SK-N-SH treated with all-trans-retinoic acid at 6 μM for 48 hours (cell line): ENCODE results near the gene DOCK1.

Experiments
- ATAC-seq: fragments of 200-7000 bp; cut with Tn5 transposase; 3 replicates; pipeline ENCODE4 v1.9.1; 2020; ENCODE audit warnings: mild to moderate bottlenecking, moderate library complexity
- ARNTL ChIP-seq: fragments of 450-650 bp; formaldehyde crosslinking; IDR thresholded peaks from 2 replicates; pipeline ENCODE4 v1.5.0; 2020; ENCODE audit warnings: low read depth, mild to moderate bottlenecking, moderate library complexity, borderline replicate concordance
- BACH2 ChIP-seq: fragments of 250-450 bp; sonication (Bioruptor Pico); IDR thresholded peaks from 2 replicates; pipeline ENCODE4 v1.9.0; 2021; ENCODE audit warnings: mild to moderate bottlenecking, borderline replicate concordance
- CSDC2 ChIP-seq: fragments of 250-450 bp; sonication (Bioruptor Pico); IDR thresholded peaks from 2 replicates; pipeline ENCODE4 v1.5.0; 2020; ENCODE audit warnings: mild to moderate bottlenecking, moderate library complexity
- GLIS3 ChIP-seq: fragments of 250-450 bp; sonication (Bioruptor Pico); IDR thresholded peaks from 2 replicates; pipeline ENCODE4 v1.5.0; 2020; ENCODE audit warnings: mild to moderate bottlenecking, moderate library complexity
- ISL1 ChIP-seq: fragments of 250-450 bp; sonication (Bioruptor Pico); IDR thresholded peaks from 2 replicates; pipeline ENCODE4 v2.1.2; 2022; ENCODE audit warnings: mild to moderate bottlenecking, moderate library complexity
- OSR1 ChIP-seq: fragments of 250-450 bp; sonication (Bioruptor Pico); IDR thresholded peaks from 2 replicates; pipeline ENCODE4 v1.8.0; 2022; ENCODE audit warnings: moderate library complexity, mild to moderate bottlenecking, inconsistent platforms
- PPARA ChIP-seq: fragments of 250-450 bp; sonication (Bioruptor Pico); IDR thresholded peaks from 2 replicates; pipeline ENCODE4 v1.5.0; 2020; ENCODE audit warnings: mild to moderate bottlenecking, borderline replicate concordance
- SNAI2 ChIP-seq: fragments of 250-450 bp; sonication (Bioruptor Pico); IDR thresholded peaks from 2 replicates; pipeline ENCODE4 v1.5.0; 2020; ENCODE audit warnings: mild to moderate bottlenecking, moderate library complexity
- TCF4 ChIP-seq: fragments of 250-450 bp; sonication (Bioruptor Pico); IDR thresholded peaks from 2 replicates; pipeline ENCODE4 v1.8.0; 2021; ENCODE audit warnings: mild to moderate bottlenecking, moderate library complexity, borderline replicate concordance
- TOX ChIP-seq: fragments of 250-450 bp; sonication (Bioruptor Pico); IDR thresholded peaks from 2 replicates; pipeline ENCODE4 v1.8.0; 2021; ENCODE audit warnings: mild to moderate bottlenecking, moderate library complexity, borderline replicate concordance
- ZC3H10 ChIP-seq: fragments of 250-450 bp; sonication (Bioruptor Pico); IDR thresholded peaks from 2 replicates; pipeline ENCODE4 v1.5.1; 2021; ENCODE audit warnings: mild to moderate bottlenecking, moderate library complexity
- ZFP3 ChIP-seq: fragments of 250-450 bp; sonication (Bioruptor Pico); IDR thresholded peaks from 2 replicates; pipeline ENCODE4 v1.5.0; 2020; ENCODE audit warnings: mild to moderate bottlenecking, moderate library complexity
- ZFP30 ChIP-seq: fragments of 450-650 bp; formaldehyde crosslinking; IDR thresholded peaks from 2 replicates; pipeline ENCODE4 v1.5.0; 2022; ENCODE audit warnings: mild to moderate bottlenecking, moderate library complexity
- ZNF565 ChIP-seq: fragments of 450-650 bp; formaldehyde crosslinking; conservative IDR thresholded peaks from 2 replicates; pipeline ENCODE4 v1.5.0; 2020; ENCODE audit warnings: low read depth, mild to moderate bottlenecking, moderate library complexity
- ZNF8 ChIP-seq: fragments of 450-650 bp; formaldehyde crosslinking; IDR thresholded peaks from 2 replicates; pipeline ENCODE4 v1.5.0; 2020; ENCODE audit warnings: mild to moderate bottlenecking, moderate library complexity
- TF ChIP-seq, protein P1 (sequence below): fragments of 250-450 bp; sonication (Bioruptor Pico); IDR thresholded peaks from 2 replicates; pipeline ENCODE4 v1.8.0; 2021; ENCODE audit warnings: low read depth, mild to moderate bottlenecking, moderate library complexity, borderline replicate concordance
- TF ChIP-seq, protein P2 (sequence below): fragments of 250-450 bp; sonication (Bioruptor Pico); IDR thresholded peaks from 2 replicates; pipeline ENCODE4 v1.5.0; 2020; ENCODE audit warnings: mild to moderate bottlenecking, moderate library complexity
- TF ChIP-seq, protein P3 (sequence below): fragments of 250-450 bp; sonication (Bioruptor Pico); IDR thresholded peaks from 2 replicates; pipeline ENCODE4 v1.8.0; 2020; ENCODE audit warnings: mild to moderate bottlenecking, moderate library complexity, borderline replicate concordance
- TF ChIP-seq, protein P4 (sequence below): fragments of 250-450 bp; sonication (Bioruptor Pico); IDR thresholded peaks from 2 replicates; pipeline ENCODE4 v1.5.1; 2021; ENCODE audit warnings: mild to moderate bottlenecking, moderate library complexity
- TF ChIP-seq, protein P5 (sequence below): fragments of 250-450 bp; sonication (Bioruptor Pico); IDR thresholded peaks from 2 replicates; pipeline ENCODE4 v1.5.1; 2020; ENCODE audit warnings: low read depth, mild to moderate bottlenecking, moderate library complexity

The DOCK1 gene

DNA sequence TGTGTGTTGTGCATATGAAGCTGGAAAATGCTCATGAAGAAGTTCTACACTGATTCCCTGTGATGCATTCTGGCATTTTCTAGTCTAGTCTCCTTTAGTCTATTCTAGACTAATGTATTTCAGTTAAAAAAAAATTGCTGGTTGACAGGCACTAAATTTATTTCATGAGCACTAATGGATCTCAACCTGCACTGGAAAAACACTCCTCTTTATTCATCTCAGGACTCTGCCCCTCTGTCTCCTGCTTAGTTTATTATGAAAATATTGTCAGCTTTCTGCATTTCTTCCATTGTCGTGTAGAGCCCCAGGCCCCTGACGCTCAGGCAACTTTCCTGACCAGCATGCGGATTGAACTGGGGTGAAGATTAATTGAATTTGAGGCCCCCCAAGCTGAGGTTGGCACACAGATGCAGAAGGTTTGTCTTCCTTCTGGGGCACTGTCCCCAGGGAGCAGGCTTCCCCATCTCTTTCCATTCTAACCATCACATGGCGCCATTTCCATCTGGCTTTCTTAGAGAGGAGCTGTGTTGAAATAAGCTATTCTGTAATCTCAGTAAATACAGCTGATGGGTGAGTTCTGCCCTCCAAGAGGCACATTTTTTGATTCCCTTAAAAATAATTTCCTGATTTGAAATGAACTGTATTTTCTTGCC lies 162.4 kb downstream of the DOCK1 start:
- no peak for ATAC-seq
- TF ChIP-seq, protein P1, sequence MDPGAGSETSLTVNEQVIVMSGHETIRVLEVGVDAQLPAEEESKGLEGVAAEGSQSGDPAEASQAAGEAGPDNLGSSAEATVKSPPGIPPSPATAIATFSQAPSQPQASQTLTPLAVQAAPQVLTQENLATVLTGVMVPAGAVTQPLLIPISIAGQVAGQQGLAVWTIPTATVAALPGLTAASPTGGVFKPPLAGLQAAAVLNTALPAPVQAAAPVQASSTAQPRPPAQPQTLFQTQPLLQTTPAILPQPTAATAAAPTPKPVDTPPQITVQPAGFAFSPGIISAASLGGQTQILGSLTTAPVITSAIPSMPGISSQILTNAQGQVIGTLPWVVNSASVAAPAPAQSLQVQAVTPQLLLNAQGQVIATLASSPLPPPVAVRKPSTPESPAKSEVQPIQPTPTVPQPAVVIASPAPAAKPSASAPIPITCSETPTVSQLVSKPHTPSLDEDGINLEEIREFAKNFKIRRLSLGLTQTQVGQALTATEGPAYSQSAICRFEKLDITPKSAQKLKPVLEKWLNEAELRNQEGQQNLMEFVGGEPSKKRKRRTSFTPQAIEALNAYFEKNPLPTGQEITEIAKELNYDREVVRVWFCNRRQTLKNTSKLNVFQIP, result no peak
- no peak for TF ChIP-seq ZC3H10 (CRISPR knock-in tag)
- TF ChIP-seq BACH2 (CRISPR knock-in tag), result no peak
- TF ChIP-seq TOX (CRISPR knock-in tag), result no peak
- no peak for TF ChIP-seq ZNF565 (CRISPR knock-in tag)
- no peak for TF ChIP-seq ISL1 (CRISPR knock-in tag)
- TF ChIP-seq TCF4 (CRISPR knock-in tag), result no peak
- TF ChIP-seq PPARA (CRISPR knock-in tag), result no peak
- TF ChIP-seq ZFP30, result no peak
- TF ChIP-seq GLIS3 (CRISPR knock-in tag), result no peak
- TF ChIP-seq ZFP3 (CRISPR knock-in tag), result no peak
- TF ChIP-seq ARNTL (CRISPR knock-in tag), result no peak
- TF ChIP-seq OSR1 (CRISPR knock-in tag), result no peak
- TF ChIP-seq, protein P2, sequence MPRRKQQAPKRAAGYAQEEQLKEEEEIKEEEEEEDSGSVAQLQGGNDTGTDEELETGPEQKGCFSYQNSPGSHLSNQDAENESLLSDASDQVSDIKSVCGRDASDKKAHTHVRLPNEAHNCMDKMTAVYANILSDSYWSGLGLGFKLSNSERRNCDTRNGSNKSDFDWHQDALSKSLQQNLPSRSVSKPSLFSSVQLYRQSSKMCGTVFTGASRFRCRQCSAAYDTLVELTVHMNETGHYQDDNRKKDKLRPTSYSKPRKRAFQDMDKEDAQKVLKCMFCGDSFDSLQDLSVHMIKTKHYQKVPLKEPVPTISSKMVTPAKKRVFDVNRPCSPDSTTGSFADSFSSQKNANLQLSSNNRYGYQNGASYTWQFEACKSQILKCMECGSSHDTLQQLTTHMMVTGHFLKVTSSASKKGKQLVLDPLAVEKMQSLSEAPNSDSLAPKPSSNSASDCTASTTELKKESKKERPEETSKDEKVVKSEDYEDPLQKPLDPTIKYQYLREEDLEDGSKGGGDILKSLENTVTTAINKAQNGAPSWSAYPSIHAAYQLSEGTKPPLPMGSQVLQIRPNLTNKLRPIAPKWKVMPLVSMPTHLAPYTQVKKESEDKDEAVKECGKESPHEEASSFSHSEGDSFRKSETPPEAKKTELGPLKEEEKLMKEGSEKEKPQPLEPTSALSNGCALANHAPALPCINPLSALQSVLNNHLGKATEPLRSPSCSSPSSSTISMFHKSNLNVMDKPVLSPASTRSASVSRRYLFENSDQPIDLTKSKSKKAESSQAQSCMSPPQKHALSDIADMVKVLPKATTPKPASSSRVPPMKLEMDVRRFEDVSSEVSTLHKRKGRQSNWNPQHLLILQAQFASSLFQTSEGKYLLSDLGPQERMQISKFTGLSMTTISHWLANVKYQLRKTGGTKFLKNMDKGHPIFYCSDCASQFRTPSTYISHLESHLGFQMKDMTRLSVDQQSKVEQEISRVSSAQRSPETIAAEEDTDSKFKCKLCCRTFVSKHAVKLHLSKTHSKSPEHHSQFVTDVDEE (CRISPR knock-in tag), result no peak
- no peak for TF ChIP-seq ZNF8 (CRISPR knock-in tag)

DNA sequence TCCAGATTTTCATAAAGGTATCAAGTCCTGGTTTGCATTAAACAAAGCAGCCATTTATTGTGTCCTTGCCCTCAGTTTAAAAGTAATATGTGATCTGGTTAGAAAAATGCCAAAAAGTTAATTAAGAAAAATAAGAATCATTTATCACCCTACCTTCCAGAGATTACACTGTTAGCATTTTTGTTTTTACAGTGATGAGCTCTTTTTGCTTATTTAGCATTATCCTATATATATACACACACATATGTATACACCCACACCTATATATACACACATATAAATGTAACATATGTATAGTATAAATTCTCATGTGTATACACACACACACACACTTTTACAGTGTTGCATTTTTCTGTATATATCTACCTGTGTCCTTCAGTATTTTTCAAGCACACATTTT lies 163.3 kb downstream of the DOCK1 start:
- TF ChIP-seq ZFP30 (no peak), PPARA (CRISPR knock-in tag) (no peak), CSDC2 (CRISPR knock-in tag) (no peak)
- no peak for ATAC-seq

DNA sequence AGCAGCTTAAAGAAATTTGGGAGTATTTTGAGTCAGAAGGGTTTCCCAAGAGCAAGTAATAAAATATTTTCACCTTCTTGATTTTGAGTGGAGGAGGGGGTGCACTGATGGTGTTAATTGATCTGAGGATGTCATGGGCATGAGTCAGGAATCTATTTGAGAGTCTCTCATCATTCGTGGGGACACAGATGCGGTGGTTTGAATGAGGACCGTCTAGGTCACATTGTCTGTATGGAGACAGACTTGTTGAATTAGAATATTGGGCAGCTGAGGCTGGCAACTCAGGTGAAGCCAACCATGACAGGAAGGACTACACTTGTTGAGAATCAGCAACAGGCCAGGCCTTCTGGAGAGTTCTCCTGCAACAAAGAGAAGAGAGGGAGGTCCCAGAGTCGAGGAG lies 164.2 kb downstream of the DOCK1 start:
- no peak for ATAC-seq
- TF ChIP-seq SNAI2 (CRISPR knock-in tag) (no peak), OSR1 (CRISPR knock-in tag) (no peak), GLIS3 (CRISPR knock-in tag) (no peak), ZNF565 (CRISPR knock-in tag) (no peak), ZC3H10 (CRISPR knock-in tag) (no peak), ISL1 (CRISPR knock-in tag) (no peak), CSDC2 (CRISPR knock-in tag) (no peak), ZNF8 (CRISPR knock-in tag) (no peak), TCF4 (CRISPR knock-in tag) (no peak)
- TF ChIP-seq, protein P3, sequence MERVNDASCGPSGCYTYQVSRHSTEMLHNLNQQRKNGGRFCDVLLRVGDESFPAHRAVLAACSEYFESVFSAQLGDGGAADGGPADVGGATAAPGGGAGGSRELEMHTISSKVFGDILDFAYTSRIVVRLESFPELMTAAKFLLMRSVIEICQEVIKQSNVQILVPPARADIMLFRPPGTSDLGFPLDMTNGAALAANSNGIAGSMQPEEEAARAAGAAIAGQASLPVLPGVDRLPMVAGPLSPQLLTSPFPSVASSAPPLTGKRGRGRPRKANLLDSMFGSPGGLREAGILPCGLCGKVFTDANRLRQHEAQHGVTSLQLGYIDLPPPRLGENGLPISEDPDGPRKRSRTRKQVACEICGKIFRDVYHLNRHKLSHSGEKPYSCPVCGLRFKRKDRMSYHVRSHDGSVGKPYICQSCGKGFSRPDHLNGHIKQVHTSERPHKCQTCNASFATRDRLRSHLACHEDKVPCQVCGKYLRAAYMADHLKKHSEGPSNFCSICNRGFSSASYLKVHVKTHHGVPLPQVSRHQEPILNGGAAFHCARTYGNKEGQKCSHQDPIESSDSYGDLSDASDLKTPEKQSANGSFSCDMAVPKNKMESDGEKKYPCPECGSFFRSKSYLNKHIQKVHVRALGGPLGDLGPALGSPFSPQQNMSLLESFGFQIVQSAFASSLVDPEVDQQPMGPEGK (CRISPR knock-in tag), result no peak

DNA sequence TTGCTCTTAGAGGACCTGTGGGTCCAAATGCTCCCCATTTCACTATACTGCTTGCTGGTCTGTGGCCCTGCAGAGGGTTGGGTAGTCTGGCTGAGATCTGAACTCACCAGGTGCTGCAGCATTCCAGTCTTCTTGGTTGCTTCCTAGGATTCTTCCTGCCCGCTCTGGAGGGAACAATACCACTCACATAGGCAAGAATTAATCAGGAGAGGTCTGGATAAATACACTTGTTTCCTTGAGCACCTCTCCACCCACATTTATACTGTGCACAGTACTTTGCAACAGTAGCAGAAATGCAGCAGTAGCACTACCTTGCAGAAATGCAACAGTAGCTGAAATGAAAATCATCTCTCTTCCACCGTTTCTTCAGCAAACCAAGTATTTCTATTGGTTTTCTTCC lies 165.9 kb downstream of the DOCK1 start:
- no peak for ATAC-seq
- TF ChIP-seq, protein P3 (CRISPR knock-in tag), result no peak
- no peak for TF ChIP-seq CSDC2 (CRISPR knock-in tag)
- no peak for TF ChIP-seq TOX (CRISPR knock-in tag)
- TF ChIP-seq, protein P4, sequence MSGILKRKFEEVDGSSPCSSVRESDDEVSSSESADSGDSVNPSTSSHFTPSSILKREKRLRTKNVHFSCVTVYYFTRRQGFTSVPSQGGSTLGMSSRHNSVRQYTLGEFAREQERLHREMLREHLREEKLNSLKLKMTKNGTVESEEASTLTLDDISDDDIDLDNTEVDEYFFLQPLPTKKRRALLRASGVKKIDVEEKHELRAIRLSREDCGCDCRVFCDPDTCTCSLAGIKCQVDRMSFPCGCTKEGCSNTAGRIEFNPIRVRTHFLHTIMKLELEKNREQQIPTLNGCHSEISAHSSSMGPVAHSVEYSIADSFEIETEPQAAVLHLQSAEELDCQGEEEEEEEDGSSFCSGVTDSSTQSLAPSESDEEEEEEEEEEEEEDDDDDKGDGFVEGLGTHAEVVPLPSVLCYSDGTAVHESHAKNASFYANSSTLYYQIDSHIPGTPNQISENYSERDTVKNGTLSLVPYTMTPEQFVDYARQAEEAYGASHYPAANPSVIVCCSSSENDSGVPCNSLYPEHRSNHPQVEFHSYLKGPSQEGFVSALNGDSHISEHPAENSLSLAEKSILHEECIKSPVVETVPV (CRISPR knock-in tag), result no peak
- TF ChIP-seq ZC3H10 (CRISPR knock-in tag), result no peak
- TF ChIP-seq ARNTL (CRISPR knock-in tag), result no peak
- TF ChIP-seq, protein P1, result no peak
- no peak for TF ChIP-seq ISL1 (CRISPR knock-in tag)
- no peak for TF ChIP-seq GLIS3 (CRISPR knock-in tag)
- TF ChIP-seq, protein P5, sequence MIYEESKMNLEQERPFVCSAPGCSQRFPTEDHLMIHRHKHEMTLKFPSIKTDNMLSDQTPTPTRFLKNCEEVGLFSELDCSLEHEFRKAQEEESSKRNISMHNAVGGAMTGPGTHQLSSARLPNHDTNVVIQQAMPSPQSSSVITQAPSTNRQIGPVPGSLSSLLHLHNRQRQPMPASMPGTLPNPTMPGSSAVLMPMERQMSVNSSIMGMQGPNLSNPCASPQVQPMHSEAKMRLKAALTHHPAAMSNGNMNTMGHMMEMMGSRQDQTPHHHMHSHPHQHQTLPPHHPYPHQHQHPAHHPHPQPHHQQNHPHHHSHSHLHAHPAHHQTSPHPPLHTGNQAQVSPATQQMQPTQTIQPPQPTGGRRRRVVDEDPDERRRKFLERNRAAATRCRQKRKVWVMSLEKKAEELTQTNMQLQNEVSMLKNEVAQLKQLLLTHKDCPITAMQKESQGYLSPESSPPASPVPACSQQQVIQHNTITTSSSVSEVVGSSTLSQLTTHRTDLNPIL (CRISPR knock-in tag), result no peak
- TF ChIP-seq PPARA (CRISPR knock-in tag), result no peak
- TF ChIP-seq ZNF8 (CRISPR knock-in tag), result no peak
